Limb (tissue), 2 donors: ENCODE results near the gene REXO1.
A peak's percentile ranks its signal among the peaks of the same experiment; 100 is the strongest.
"Not testable (repeated sequence)": the region's sequence is repeated elsewhere in the genome, so short reads cannot be mapped to it uniquely, and the experiment has no call there.

Experiments
- DNase-seq, 2 donors: peaks; one replicate each; pipeline ENCODE4 v3.0.0-alpha.2; 2016; ENCODE audit errors: extremely low spot score in 2 of 2

Gene REXO1

DNA sequence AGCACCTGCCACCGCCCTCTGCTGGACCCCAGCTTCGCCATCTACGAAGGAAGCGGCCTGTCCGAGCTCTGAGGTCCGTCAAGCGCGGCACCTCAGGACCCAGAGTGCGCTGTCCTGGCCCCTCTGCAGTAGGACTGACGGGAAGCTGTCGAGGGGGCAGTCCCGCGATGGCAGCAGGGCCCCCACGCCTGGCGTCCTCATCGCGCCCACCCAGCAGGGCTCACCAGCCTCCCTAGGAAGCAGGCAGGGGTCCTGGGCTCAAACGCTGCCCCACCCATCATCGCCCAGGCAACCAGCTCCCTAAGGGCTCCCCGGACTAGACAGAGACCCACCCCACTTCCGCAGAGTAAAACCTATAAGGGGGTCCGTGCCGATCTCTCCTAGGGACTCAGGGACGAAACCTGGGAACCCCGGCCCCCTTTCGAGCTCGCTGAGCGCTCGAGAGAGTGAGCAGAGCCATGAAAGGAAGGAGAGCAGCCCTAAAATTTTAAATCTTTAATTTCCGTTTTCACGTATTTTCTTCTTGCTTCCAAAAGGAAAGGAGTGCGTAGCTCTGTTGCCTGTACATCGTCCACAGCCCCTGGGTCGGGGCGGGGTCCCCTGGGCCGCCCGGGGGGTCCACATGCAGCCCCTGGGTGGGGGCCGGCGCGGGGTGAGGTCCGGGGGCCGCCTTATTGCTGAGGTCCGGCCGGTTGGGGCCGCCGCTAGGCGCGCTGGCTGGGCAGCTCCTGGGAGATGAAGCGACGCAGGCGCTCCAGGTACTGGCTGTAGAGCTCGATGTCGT, 28.4 kb upstream of the REXO1 start:
- DNase-seq, result not testable (repeated sequence)

DNA sequence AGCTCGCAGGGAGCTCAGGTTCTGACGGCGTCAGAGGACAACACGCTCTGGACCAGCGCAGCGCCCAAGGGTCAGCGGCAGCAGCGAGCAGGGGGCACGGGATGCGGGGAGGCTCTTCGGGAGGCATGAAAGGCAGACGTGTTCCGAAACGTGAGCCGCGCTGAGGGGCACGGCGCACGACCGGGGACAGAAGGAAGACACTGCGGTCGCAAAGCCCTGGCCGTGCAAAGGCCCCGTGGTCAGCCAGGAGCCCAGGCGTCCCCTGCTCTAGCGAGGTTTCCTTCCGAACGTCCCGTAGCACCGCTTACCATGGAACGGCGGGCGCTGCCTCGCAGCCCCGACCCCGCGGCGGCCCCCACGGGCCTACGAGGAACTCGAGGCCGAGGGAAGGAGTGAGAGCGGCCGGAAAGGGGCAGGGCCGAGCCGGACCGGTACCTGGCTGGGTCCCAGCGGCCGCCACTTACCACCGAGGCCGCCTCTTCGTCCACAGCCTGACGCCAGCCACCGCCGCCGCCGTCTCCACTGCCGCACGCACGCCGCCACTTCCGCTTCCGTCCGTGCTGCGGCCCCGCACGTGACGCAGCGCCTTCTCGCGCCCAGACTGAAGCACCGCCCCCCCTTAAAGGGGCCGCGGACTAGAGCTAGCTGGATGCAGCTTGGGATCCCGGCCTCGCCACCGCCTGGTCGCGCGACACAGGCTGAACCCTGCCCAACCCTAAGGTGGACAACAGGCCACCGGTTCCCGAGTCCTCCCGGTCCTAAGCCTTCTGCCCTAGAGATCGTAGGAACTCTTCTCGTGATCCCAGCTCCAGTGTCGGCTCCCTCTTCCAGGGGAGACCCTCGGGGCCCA, 27.6 kb upstream of the REXO1 start:
- DNase-seq, result peak; percentile 92 to 93

DNA sequence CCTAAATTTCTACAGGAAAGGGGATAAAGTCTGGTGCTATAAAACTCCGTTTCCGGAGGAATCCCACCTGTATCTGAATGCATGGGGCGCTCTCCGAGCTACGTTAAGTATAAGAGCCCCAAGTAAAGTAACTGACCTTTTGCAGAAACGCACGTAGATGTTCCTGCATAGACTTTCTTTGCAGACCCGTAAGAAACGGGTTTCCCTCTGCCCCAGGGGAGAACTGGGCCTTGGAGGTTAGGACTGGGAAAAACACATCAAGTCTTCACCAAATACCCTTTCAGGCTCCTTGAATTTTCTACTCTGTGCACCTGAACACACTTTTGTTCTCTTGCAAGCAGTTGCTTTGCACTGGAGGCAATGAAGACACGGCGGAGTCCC, 27.0 kb upstream of the REXO1 start:
- DNase-seq, result not testable (repeated sequence)

DNA sequence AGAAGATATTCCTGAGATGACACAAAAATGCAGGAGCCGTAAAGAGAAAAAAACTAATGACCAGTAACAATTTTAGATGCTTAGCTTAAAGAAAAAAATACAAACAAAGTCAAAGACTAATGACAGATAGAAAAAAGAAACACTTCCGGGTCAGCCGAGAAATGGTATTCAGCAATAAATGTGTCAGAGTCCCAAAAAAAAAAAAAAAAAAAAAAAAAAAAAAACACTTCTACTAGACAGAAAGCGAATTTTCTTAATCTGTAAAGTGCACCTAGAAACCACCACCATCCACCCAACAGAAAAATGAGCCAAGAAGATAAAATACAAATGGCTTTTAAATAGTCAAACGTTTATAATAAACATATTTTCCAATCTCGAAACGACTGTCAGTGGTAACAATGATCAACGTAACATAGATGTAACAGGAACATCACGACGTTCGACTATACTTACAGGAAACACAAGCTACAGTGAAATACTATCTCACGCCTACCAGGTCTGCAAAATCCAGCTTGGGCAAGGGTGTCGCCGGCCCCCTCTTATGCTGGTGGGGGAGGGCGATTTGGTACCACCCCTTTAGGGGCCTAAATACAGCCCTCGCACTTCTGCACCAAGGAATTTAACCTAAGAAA, 26.4 kb upstream of the REXO1 start:
- DNase-seq, result no peak

DNA sequence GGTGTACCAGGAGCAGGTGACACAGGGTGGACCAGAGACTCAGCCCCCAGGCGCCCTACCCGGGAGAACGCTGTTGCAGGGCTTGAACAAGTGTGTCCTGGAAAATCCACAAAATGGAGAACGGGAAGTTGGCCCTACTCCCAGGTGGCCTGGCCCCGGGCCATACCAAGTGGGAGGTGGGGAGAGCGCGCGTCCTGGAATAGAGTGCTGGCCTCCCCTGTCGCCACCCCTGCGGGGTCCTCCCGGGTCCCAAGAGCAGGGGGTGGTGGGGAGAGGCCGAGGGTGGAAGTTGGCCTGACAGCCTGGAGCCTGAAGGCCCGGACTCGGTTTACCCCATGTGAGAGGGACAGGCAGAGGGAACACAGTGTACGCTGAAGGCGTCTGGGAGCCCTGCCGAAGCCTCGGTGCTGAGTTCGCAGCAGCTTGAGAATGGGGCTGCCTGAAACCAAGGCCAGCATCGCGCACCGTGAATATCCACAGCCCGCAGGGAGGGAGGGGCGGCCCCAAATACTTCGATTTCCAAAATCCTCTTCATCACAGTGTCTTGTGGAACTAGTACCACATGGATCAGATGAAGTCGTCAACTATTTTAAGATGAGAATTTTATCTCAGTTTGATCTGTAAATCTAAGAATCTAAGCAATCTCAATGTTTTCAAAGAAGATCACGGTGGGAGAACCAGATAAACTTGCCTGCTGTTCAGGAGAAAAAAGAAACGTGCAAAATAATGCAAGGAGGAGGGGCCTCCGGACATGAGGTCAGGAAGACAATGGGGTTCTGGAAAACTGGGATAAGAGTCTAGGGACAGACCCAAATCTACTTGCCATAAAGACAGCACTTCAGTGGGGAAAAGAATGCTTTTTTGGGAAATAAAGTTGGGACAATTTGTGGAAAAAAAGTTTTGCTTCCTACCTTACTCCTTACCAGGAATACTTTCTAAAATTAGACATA, 25.5 kb upstream of the REXO1 start:
- DNase-seq, result no peak

DNA sequence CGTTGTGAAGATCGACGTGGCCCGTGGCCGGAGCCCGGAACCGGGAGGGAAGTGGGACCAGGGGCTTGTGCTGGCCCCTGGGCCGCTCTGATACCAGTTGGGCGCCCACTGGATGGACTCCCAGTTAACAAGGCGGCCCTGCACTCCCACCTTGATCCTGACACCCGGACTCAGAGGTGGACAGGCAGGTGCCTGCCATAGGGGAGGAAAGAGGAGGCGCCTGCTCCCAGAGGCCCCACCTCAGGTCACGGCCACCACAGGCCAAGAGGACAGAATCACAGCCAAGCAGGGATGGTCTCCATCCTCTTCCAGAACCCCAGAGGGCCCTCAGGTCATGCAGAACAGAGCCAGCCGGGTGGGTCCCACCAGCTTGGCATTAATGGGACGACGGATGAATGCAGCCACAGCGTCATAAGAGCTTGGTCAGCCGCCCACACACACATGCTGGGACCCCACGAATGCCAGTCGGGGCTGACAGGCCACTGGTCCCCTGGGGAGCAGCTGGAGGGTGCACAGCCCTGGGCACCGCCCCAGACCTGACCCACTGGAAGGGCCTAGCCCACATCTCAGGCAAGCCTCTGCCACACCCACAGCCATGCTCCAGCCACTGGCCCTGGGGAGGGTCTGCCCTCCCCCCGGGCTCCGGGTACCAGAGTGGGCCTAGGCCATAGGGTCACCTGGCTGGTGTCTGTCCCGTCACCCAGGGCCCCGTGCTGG, 24.7 kb upstream of the REXO1 start:
- no peak for DNase-seq

DNA sequence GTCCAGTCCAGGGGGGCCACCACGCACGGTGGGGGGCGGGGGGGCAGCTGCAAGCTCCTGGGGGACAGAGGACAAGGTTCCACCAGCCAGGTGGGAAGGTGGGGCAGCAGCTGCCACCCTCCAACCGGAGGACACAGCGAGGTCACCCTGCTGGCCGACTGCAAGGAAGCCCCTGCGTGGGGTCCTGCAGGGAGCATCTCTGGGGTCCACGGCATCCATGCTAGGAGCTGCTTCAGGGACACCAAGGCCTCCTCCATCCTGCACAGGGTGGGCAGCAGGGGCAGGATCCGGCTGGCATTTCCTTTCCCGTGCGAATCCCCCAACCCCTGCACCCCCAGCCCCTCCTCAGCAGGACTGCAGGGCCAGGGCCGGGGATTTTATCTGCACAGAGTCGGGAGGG, 23.3 kb upstream of the REXO1 start:
- DNase-seq, result no peak

GRCh38 chr19:1871140-1871597, 22.9 kb upstream of the REXO1 start:
- no peak for DNase-seq

- no peak for DNase-seq
Measured at GRCh38 chr19:1868971-1869370, 20.7 kb upstream of the REXO1 start.

DNA sequence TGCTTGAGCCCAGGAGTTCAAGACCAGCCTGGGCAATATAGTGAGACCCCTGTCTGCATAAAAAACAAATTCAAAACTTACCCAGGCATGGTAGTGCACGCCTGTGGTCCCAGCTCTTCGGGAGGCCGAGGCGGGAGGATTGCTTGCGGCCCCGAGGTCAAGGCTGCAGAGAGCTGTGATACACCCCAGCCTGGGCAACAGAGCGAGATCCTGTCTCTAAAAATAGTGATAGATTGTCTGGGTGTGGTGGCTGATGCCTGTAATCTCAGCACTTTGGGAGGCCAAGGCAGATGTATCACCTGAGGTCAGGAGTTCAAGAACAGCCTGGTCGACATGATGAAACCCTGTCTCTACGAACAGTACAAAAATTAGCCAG, 19.1 kb upstream of the REXO1 start:
- no peak for DNase-seq

- no peak for DNase-seq
Measured at GRCh38 chr19:1866693-1867348, 18.5 kb upstream of the REXO1 start.

DNA sequence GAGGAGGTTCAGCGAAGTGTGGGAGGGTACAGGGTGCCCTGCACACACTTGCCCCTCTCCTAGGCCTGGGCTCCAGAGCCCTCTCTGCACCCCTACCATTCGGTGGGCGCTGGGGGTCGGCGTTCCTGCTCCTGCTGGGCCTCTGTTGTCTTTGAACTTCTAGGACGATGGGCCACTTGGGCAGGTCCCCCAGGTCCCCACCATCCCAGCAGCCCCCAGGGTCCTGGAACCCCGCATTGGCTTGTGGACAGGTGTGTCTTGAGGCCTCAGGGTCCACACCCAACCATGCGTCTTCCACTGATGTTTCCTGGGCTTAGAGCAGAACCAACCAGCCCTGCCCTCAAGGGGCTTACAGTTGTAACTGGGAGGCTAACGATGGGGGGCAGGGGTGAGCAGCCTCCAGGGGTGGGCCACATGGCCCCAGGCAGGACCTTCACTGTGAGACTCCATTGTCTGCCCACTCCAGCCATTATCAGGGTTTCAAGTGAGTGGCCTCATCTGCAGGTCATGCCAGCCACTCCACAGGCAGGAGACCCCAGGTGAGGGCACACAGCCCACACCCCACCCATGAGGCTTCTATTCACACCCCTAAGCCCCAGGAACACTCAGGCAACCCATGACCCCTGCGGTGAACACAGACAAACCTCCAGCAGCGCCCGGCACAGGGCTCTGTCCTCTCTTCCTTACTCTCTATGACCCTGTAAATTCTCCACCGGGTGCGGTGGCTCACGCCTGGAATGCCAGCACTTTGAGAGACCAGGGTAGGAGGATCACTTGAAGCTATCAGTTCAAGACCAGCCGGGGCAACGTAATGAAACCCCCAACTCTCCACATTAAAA, 17.1 kb upstream of the REXO1 start:
- DNase-seq, result no peak

DNA sequence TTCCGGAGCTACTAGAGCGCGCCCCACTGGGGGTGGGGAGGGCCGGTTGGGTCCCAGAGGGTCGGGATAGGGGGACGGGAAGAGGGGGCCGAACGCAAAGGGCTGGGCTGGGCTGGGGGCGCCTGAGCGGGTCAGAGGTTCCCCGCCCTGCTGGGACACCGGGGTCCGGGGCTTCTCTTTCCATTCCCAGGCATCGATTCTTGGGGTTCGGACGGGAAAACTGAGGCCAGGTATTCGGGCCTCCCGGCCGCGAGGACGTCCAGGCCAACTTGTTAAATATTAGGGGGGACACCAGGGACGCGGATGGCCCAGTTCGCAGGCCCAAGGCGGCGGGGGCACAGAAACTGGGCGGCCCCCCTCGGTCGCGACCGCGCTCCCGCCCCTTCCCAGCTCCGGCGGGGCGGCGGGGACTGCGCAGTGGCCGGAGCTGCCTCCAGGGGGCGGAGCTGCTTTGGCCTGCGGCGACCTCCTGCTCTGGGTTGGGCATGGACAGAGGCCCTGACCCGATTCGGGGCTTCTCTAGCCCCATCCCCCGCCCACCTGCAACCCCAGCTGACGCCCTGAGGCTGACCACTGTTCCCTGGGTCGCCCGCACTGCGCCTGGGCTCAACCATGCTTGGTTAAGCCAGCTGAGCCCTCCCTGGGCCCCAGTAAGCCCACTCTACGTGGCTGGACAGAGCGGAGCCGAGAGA, 16.3 kb upstream of the REXO1 start:
- DNase-seq, result peak in 1 of 2 donors; percentile 81

DNA sequence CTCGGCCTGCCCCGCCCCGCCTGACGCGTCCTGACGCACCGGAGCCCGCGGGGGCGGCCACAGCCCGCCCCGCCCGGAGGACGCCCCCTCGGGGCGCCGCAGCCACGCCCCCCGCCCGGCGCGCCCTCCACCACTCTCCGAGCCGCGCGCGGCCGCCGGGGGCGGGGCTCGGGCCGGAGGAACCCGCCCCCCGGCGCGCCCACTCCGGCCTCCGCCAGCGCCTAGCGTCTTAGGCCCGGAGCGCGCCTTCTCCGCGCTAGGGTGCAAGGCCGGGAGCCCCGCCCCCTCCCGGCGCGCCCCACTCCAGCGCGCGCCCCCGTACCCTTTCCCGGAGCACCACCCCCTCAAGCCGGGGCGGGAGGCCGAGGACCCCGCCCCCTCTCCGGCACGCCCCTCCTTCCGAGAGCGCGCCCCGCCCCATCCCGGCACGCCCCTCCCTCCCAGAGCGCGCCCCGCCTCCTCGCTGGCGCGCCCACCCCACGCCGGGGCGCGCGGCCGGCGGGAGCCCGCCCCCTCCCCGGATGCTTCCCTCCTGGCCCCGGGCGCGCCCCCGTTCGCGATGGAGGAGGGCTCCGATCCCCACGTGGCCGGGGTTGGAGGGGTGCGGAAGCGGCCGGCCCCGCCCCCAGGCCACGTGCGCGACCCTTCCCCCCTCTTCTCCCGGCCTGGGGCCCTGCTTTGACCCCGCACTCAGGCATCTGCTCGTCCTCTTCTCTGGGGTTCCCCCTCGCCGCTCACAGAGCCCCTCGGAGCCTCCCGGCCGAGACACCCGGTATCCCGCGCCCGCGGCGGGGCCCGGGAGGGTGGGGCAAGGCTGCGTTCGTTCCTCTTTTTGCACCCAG, 15.6 kb upstream of the REXO1 start:
- DNase-seq, result peak; percentile 92 to 96

DNA sequence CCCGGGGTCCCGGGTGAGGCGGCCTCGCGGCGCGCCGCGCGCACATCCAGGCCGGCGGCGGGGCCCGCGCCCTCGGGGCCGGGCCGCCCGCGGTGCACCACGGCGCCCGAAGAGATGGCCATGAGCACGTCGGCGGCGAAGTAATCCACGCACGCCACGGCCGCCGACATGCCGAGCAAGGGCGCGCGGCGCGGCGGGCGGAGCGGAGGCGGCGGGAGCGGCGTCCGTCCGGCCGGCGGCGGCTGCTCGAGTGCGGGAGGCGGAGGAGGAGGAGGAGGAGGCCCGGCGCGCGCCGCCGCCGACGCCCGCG, 15.0 kb upstream of the REXO1 start, which contains the start of gene KLF16:
Gene KLF16 (minus strand): TSS at position 252 of the 310 bp plus-strand sequence. CDS start 82 bp downstream, at position 170.
- no peak for DNase-seq

DNA sequence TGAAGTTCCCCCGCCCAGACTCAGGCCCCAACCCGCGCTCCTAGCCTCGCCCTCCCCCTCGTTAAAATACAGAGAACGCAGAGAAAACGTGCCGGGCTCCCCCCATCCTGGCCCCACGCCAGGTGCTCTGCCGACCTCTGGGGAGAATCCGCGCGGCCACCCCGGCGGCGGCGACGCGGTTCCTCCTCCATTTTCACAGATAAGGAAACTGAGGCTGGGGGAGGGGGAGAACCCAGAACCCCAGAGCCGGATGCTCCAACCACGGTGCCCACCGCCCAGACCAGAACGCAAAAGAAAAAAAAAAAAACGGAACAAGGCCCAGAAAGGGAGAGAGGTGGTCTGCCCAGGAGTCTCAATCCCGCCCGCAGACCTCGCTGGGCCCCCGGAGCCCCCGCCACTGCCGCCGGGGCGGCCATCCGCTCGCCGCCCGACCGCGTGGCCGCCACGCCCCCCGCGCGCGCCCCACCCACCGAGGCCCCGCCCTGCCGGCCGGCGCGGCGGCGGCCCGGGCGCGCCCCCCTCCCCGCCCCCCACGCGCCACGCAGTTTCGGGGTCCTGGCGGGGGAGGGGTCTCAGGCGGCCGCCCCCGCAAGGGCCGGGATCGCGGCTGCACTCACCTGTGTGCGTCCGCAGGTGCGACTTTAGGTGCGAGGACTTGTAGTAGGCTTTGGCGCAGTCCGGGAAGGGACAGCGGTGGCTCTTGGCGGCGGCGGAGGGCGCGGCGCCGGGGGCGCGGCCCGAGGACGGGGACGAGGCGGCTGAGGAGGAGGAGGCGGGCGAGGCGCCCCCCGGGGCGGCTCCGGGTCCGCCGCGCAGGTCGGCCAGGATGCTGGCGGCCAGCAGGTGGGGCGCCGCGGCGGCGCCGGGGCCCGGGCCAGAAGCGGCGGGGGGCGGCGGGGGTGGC, 14.4 kb upstream of the REXO1 start:
- DNase-seq, result peak in 1 of 2 donors; percentile 78

GRCh38 chr19:1862068-1862423, 13.8 kb upstream of the REXO1 start:
- DNase-seq, result no peak
